DMS153 treated with DMSO at 0.1 percent for 48 hours (cell line): ENCODE data around the gene FRAS1.
"Not testable (repeated sequence)": the region's sequence is repeated elsewhere in the genome, so short reads cannot be mapped to it uniquely, and the experiment has no call there.

Experiments
- DNase-seq: peaks from one replicate; lab custom pipeline; 2025; ENCODE audit not compliant: unreplicated experiment; lab: John Stamatoyannopoulos, UW

FRAS1 gene

GRCh38 chr4:78058591-78059523 lies 1.7 kb downstream of the FRAS1 start:
- DNase-seq = peak; percentile 49

DNA sequence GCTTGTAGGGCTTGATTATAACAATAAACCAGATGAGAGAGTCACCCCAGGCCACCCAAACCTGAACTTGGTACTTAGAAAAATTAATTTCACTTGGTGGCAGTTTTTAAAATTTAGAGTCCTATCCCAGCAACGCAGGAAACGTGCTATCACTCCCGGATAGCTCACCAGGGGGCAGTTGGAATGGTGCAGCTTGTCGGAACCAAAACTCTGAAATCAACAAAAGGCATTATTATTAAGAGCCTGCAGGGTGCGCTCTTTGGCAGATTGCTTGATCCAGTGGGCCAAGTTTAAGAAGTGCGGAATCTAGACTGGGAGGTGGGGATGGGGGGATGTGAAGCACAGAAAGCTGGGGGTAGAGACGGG lies 2.4 kb downstream of the FRAS1 start:
- DNase-seq = peak; percentile 84

GRCh38 chr4:78059938-78060337 lies 2.8 kb downstream of the FRAS1 start:
- DNase-seq = no peak

GRCh38 chr4:78061939-78062570 lies 4.9 kb downstream of the FRAS1 start:
- DNase-seq = no peak

DNA sequence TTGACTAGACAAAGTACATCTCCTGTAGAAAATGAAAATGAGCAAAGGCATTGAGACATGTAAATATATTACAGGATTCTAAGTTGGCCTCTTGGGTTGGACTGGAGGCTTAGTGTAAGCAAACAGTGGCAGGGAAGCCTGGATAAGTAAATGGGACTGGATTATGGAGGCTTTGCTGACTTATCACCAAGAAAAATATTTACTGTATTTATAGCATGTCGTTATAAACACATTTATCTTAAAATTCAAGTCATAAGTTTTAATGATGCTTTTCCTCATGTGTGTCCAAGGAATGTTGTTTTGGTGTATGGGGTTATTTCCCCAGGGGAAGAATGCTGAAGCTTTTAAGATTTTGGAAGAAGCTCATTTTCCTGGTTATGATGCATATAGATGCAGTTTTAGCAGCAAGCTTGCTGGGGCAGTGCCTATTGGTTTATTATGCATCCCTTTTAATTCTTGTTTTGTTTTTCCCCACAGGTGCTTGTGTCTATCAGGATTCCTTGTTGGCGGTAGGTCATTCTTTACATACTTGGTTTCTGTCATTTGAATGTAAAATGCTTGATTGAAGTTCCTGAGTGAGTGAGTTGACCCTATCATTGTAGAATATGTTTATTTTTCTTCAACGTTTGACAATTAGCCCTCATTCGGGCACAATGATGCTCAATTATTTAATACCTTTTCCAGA lies 8.5 kb downstream of the FRAS1 start:
- DNase-seq = no peak

DNA sequence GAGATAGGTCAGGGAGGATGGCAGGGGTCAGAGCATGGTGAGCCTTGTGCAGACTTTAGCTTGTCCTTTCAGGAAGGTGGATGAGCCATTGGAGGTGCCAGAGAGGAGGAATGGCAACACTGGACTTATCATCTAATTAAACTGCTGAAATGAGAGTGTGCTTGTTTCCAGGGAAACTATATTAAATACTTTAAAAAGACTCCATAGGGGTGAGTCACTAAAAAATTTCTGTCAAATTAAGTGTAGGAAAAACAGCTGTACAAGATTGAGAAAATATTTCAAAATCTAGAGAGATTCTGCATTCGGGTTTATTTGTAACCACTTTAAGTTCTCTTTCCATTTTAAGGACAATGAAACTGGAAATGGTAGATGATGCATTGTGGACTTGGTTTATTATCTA lies 11.4 kb downstream of the FRAS1 start:
- DNase-seq = no peak

DNA sequence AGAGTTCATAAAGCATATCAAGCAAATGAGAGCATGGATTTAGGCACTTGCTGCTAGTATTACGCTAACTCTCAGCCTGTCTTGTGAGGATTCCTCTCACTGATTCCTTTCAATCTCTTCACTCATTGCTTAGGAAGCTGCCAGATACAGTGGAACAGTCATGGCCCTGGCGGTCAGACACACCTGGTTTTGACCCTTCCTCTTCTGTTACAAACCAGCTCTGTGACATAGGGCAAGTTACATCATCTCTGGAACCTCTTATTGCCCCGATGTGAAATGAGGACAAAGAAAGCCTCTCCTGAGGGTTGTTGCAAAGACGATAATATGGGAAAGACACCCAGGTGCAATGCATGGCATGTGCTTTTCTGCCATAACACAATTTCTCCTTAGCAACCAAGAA lies 12.2 kb downstream of the FRAS1 start:
- no peak for DNase-seq

- no peak for DNase-seq
Measured at GRCh38 chr4:78069859-78070258, 12.7 kb downstream of the FRAS1 start.

- DNase-seq = no peak
Measured at GRCh38 chr4:78070731-78071282, 13.7 kb downstream of the FRAS1 start.

DNA sequence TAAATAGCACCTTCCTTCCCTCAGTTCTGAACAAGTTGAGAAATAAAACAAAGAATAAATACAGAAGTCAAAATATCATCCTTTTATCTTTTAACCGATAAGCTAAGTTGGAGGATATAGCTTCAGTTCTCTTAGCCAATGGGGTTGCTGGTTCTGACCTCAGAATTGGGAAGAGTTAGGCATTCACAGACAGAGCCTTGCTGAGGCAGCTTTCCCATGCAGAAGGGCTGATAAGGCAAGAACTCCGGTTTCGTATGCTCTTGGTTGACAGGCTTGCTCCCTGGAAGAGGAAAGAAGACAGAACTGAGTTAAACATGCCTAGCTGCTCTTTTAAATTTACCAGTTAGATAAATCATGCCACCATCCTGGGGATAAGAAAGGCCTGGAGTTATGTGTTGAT lies 17.6 kb downstream of the FRAS1 start:
- DNase-seq = no peak

DNA sequence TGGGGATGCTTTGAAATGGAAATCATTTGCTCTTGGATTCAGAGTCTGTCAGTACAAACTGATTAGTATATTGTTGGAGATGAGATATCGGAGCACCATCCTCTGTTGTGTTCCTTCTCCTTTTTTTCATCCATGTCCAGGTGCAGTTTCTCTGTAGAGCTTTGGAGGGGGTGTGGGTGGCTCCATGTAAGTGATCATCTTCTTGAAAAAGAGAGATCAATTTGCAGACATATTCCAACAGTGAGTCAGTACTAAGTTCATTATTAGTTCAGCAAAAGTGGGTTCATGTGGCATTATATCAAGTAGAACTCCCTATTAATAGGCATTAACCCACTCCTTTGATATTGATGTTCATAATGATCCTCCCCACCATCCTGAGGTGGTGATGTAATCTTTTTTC lies 18.9 kb downstream of the FRAS1 start:
- no peak for DNase-seq

DNA sequence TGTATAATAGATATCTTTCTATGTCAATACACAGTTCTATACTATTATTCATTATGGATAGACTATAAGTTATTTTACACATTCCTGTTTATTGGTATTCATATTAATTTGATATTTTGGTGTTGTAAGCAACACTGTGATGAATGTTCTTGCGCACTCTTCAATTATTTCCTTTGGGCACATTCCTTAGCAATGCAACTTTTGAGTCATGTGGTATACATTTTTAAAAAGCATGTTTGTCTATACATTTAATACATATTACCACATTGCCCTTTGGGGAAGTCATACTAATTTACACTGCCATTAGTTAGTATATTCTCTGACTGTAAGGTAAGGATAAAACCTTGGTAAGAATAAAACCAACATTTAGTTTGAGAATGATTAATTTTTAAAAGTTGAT lies 21.0 kb downstream of the FRAS1 start:
- DNase-seq = no peak

- no peak for DNase-seq
Measured at GRCh38 chr4:78079726-78080430, 22.8 kb downstream of the FRAS1 start.

DNA sequence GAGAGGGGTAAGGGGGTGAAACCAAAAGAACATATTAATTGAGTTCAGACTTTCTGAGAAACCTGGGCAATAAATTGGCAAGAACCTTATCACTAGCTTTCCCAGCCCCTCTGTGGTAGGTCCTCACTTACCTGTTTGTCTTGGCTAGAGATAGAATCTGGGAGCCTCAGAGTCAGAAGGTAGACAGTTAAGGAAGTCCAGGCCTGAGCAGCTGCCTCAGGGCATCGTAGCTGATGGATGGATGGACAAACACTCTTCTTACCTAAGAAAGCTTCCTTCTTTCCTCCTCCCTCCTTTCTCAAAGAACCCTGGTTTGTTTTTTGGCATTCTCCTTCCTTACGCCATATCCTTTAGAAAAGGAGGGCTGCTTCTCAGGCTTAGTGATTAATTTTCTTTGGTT lies 24.4 kb downstream of the FRAS1 start:
- no peak for DNase-seq

DNA sequence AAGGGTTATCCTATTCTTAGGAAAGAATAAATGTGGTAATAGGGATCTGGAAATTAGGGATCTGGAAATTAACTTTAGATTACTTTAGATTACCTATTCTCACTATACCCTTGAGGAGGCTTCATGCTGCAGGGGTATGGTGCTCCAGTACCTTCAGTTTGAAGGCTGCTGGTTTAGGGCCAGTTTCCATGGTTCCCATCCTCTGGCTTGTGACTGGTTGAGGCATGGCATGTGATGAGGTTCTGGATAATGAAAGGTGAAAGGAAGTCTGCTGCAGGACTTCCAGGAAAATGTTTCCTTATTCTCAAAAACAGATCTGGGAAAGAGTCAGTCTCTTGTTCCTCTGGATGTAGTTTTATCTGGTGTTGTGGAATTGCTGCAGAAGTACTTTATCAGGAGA lies 25.9 kb downstream of the FRAS1 start:
- DNase-seq = no peak

GRCh38 chr4:78091534-78091933 lies 34.4 kb downstream of the FRAS1 start:
- DNase-seq = no peak

GRCh38 chr4:78092350-78092749 lies 35.2 kb downstream of the FRAS1 start:
- DNase-seq = not testable (repeated sequence)

- no peak for DNase-seq
Measured at GRCh38 chr4:78092850-78093249, 35.7 kb downstream of the FRAS1 start.

DNA sequence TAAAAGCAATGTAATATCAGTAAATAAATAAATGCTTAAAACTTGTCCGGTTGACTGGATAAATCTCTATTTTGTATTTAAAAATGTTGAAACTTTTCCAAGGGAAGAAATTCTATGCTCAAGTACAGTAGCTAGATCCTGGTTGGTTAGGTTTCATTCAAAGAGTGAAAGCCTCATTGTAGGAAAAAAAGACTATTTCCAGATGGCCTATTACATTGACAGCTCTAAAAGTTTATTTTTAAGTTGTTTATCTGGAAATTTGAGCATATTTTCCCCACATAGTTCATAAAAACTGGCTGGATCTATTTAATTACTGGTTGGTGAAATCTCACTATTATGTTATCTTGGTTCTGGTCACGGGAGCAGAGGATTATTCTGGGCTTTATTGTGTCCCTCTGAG lies 38.0 kb downstream of the FRAS1 start:
- DNase-seq = no peak

- no peak for DNase-seq
Measured at GRCh38 chr4:78099058-78099457, 41.9 kb downstream of the FRAS1 start.

DNA sequence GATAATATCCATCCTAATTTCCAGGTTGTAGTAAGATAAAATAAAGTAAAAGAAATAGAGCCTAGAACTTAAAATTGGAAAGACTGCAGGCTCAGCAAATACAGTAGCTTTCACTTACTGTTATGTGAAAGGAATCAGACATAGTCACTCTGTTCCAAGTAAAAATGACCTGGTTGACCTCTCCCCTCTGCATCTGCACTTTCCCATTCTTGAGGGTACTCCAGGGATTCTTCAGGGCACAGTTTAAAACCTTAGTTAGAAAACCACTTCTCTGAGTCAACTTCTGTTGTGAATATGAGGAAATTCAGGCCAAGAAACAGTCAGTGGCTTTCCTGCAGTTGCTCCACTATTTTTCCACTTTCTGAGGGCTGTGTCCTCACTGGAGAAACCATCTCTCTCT lies 42.9 kb downstream of the FRAS1 start:
- DNase-seq = no peak
